SH-SY5Y (cell line): ENCODE measurements around the gene MRC1.

ENCODE experiments used
- GATA2 ChIP-seq: IDR thresholded peaks from 2 replicates; pipeline ENCODE4 v1.6.1; 2011; ENCODE audit warnings: mild to moderate bottlenecking, low read depth, low read length
- GATA3 ChIP-seq: IDR thresholded peaks from 2 replicates; pipeline ENCODE4 v1.6.1; 2011; ENCODE audit warnings: low read depth, mild to moderate bottlenecking, low read length, moderate library complexity

DNA sequence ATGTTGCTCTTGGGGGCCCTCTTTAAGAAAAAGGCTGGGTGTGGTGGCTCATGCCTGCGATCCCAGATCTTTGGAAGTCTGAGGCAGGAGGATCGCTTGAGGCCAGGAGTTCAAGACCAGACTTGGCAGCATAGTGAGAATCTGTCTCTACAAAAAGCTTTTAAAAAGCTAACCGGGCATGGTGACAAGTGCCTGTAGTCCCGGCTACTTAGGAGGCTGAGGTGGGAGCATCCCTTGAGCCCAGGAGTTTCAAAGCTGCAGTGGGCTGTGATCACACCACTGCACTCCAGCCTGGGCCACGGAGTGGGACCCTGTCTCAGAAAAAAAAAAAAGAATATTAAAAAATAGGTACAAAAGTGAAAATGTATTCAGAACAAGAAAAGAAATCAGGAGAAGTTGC, 104.5 kb downstream of the MRC1 start:
- TF ChIP-seq GATA2 (no peak), GATA3 (no peak)
